ENCODE results near the gene LMTK3.
A peak's percentile ranks its signal among the peaks of the same experiment; 100 is the strongest.

LMTK3 gene

GRCh38 chr19:48511800-48512503 is at the start of gene LMTK3:
LMTK3 (minus strand) TSS chr19:48511835; CDS start chr19:48511576, 259 bp downstream.
- peak; percentile 63 for DNase-seq (ENCODE audit: low read depth)

GRCh38 chr19:48561412-48561811 is 49.8 kb upstream of the LMTK3 start:
- DNase-seq (ENCODE audit: low read depth) = no peak

- DNase-seq (ENCODE audit: low read depth) = peak; percentile 29
These were observed 48.5 kb upstream of the LMTK3 start for GRCh38 chr19:48560095-48560530.

GRCh38 chr19:48558018-48558684 is 46.5 kb upstream of the LMTK3 start:
- DNase-seq (ENCODE audit: low read depth) = peak; percentile 78

- DNase-seq (ENCODE audit: low read depth) = no peak
These were observed 45.2 kb upstream of the LMTK3 start for GRCh38 chr19:48556825-48557224.

- DNase-seq (ENCODE audit: low read depth) = peak; percentile 71
These were observed 44.5 kb upstream of the LMTK3 start for GRCh38 chr19:48556163-48556562.

GRCh38 chr19:48554385-48555091 is 42.9 kb upstream of the LMTK3 start:
- peak; percentile 33 for DNase-seq (ENCODE audit: low read depth)

- peak; percentile 91 for DNase-seq (ENCODE audit: low read depth)
These were observed 42.2 kb upstream of the LMTK3 start for GRCh38 chr19:48553676-48554384.

- DNase-seq (ENCODE audit: low read depth) = no peak
These were observed 41.0 kb upstream of the LMTK3 start for GRCh38 chr19:48552406-48553322.

GRCh38 chr19:48551437-48552302 is 40.0 kb upstream of the LMTK3 start, which contains the start of gene SULT2B1:
SULT2B1 (plus strand) TSS chr19:48552172; CDS start chr19:48552253, 81 bp downstream.
- DNase-seq (ENCODE audit: low read depth) = no peak

- DNase-seq (ENCODE audit: low read depth) = no peak
These were observed 37.7 kb upstream of the LMTK3 start for GRCh38 chr19:48549380-48549779.

- DNase-seq (ENCODE audit: low read depth) = no peak
These were observed 36.7 kb upstream of the LMTK3 start for GRCh38 chr19:48548253-48548911.

- DNase-seq (ENCODE audit: low read depth) = no peak
These were observed 36.1 kb upstream of the LMTK3 start for GRCh38 chr19:48547722-48548121.

GRCh38 chr19:48544856-48545750 is 33.5 kb upstream of the LMTK3 start:
- DNase-seq (ENCODE audit: low read depth) = no peak

GRCh38 chr19:48543121-48543710 is 31.6 kb upstream of the LMTK3 start:
- DNase-seq (ENCODE audit: low read depth) = peak; percentile 77

GRCh38 chr19:48541813-48542212 is 30.2 kb upstream of the LMTK3 start:
- no peak for DNase-seq (ENCODE audit: low read depth)

GRCh38 chr19:48540110-48540509 is 28.5 kb upstream of the LMTK3 start:
- DNase-seq (ENCODE audit: low read depth) = no peak

GRCh38 chr19:48539503-48540096 is 28.0 kb upstream of the LMTK3 start:
- DNase-seq (ENCODE audit: low read depth) = peak; percentile 56

Measured in EH (cell line).